GM21825 (cell line): ENCODE results near the gene FNDC7.
"Not testable (repeated sequence)": the region's sequence is repeated elsewhere in the genome, so short reads cannot be mapped to it uniquely, and the experiment has no call there.

Experiments
- ATAC-seq: cut with Tn5 transposase; IDR thresholded peaks from one replicate; pipeline ENCODE4 v1.9.1; 2021; ENCODE audit warnings: mild to moderate bottlenecking, moderate library complexity; ENCODE audit not compliant: unreplicated experiment

The FNDC7 gene

DNA sequence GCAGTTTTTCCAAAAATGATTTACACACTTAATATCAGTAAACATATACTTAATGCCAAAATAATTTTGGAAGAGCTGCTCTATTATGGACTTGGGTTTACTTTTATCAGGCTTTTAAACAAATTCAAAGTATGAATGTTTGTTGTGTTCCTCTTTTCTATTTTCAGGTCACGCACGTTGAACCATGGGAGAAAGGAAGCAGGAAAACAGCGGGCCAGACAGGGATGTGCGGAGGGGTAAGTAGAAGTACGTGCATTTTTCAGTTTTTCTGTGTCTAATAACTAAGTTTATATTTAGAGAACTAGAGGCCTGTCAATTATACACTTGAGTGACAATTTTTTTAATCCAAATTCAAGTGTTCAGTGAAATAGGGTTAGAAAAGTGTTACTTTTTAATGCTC, 17.2 kb upstream of the FNDC7 start:
- ATAC-seq: no peak

DNA sequence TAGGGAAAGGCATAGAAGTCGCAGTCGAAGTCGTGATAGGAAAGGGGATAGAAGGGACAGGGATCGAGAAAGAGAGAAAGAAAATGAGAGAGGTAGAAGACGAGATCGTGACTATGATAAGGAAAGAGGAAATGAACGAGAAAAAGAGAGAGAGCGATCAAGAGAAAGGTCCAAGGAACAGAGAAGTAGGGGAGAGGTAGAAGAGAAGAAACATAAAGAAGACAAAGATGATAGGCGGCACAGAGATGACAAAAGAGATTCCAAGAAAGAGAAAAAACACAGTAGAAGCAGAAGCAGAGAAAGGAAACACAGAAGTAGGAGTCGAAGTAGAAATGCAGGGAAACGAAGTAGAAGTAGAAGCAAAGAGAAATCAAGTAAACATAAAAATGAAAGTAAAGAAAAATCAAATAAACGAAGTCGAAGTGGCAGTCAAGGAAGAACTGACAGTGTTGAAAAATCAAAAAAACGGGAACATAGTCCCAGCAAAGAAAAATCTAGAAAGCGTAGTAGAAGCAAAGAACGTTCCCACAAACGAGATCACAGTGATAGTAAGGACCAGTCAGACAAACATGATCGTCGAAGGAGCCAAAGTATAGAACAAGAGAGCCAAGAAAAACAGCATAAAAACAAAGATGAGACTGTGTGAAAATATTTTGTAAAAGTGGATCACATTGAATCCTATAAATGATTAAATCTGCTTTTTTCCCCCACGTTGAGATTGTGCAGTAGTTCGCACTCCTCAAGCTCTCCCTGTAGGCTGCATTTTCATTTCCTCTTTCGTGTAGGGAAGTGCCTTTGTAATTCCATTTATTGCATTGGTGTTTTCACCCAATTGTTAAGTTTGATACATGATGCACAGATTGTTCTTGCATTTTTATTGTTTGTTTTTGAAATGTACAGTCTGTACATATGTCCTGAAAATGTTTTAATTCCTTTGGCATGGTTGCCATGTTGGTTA, 13.1 kb upstream of the FNDC7 start:
- ATAC-seq: no peak

- no peak for ATAC-seq
These were observed 11.4 kb upstream of the FNDC7 start for GRCh38 chr1:108701176-108701849.

DNA sequence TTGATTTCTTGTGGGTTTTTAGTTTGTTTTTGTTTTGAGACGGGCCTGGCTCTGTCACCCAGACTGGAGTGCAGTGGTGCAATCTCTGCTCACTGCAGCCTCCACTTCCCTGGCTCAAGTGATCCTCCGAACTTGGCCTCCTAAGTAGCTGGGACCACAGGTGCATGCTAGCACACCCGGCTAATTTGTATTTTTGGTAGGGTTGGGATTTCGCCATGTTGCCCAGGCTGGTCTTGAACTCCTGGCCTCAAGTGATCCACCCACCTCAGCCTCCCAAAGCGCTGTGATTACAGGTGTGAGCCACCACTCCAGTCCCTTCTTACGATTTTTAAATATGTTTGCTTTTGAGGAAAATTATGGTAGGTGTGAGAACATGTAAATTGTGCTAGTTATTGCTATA, 10.6 kb upstream of the FNDC7 start:
- not testable (repeated sequence) for ATAC-seq

DNA sequence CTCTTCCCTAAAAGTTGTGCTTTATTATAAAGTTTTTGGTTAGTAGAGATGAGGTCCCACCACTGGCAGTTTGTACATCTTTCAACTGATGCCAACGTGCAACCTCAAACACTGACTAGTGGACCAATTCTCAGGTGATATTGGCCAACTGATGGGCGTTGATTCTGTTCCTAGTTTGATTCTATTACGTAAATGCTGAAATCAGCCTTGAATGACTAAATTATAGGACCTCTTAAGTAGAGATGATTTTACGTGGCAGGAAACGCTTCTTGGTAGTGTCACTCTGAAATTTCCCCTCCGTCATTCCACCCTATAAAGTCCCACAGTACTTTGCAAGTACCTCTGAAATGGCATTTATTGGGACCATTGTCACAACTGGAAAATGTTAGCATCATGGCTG, 8.8 kb upstream of the FNDC7 start:
- no peak for ATAC-seq

GRCh38 chr1:108704496-108704895, 8.2 kb upstream of the FNDC7 start:
- ATAC-seq: no peak

GRCh38 chr1:108706643-108707042, 6.1 kb upstream of the FNDC7 start:
- no peak for ATAC-seq

GRCh38 chr1:108708691-108709660, 3.7 kb upstream of the FNDC7 start:
- ATAC-seq: no peak

DNA sequence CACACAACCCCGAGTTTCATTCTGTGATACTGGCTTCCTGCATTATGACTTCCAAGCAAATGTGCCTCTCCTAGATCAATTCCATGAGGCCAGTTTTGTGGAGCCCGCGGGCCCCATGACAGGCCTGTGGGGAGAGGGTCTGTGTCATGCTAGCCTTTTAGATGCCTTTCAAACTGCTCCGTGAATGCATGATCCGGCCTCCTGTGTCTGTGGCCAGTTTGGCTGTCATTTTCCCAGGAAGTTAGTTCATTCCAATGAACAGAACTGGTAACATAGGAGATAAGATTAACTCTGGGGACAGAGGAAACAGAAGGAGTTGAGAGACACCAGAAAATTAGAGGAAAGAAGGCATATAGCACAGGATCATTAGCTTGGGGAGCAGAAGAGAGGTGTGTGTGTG, 3.2 kb downstream of the FNDC7 start:
- ATAC-seq: no peak

DNA sequence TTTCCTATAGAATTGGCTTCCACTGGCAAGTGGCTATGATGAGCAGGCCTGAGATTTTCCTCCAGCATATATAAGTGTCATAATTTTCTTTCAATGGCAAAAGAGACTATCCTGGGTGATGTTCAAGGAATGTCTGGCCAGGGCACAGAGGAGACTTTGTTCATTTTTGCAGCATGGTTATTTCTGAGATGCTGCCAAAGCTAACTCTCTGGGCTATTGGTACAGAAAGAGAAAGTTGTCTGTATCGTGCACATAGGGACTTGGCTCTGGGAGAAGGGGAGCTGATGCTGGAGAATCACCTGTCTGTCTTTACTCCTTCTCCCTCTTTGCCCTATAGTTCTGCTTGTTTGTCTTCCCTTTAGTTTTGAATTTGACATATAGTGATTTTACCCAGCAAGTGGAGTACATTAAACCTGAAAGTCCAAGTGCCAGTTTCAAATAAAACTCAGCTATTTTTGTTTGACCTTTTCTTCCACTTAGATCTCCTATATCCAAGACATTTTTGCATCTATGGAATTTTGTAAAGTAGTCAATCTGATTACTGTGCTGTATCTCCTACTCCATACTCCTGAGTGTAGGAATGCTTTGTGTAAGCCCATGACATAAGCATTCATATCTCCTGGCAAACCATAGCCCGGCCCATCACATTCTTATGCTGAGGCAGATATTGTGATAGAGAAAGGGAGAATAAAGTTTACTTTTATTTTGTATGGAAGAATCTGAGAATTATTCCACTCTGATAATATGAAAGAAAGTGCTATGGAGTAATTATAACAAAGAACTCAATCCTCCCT, 3.9 kb downstream of the FNDC7 start:
- no peak for ATAC-seq

DNA sequence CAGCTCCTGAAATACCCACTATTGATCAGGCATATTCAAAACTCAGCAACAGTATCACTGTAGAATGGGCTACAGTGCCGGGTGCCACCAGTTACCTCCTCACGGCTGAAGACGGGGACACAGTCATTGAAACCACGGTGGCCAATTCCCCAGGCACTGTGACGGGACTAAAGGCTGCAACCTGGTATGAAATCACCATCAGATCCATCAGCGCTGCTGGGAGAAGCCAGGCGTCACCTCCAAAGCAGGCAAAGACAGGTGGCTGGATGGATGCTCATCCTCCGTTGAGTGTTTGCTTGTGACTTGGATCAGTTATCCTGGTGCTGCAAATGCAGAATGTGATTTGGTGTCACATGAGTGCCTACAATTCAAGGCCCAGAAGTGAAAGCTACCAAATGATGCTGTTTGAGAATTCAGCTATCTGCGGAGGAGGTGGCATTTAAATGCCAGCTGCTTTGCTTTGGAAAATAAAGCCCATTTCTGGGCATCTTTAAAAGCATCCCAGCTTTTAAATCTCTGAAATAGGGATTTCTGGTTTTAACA, 5.1 kb downstream of the FNDC7 start:
- no peak for ATAC-seq

GRCh38 chr1:108718927-108719655, 6.4 kb downstream of the FNDC7 start:
- ATAC-seq: no peak

GRCh38 chr1:108719656-108720435, 7.1 kb downstream of the FNDC7 start:
- ATAC-seq: no peak

GRCh38 chr1:108722292-108722691, 9.6 kb downstream of the FNDC7 start:
- no peak for ATAC-seq

DNA sequence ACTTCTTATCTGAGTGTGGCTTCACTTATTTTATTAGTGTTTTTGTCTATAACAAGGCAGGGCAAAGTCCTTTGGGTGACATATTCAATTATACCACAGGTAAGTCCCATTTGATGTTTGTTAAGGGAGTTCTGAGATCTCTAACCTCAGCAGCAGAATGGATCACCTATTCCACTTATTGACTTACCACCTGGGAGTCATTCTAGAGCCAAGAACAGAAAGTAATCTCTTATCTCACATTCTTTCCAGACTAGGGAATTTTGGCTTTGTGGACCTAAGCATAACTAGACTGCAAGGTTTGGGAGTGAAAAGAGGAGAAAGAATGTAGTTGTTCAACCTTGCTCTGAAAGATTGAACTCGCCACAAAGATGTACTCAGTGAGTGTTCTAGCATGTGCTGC, 13.2 kb downstream of the FNDC7 start:
- ATAC-seq: no peak

GRCh38 chr1:108728327-108728923, 15.7 kb downstream of the FNDC7 start:
- ATAC-seq: no peak

DNA sequence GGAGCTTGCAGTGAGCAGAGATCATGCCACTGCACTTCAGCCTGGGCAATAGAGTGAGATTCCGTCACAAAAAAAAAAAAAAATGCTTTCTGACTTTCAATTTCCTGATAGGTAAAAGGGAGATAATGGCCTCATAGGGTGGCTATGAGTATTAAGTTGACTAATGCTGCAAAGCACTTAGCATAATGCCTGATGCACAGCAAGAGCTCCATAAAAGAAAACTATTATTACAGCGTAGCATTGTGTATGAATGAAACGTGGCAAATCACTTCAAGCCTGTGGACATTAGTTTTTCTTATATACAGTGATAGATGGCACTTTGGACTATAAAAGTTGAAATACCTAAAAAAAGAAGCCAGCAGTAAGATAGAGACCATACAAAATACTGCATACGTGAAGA, 16.8 kb downstream of the FNDC7 start:
- ATAC-seq: no peak

GRCh38 chr1:108732398-108732797, 19.7 kb downstream of the FNDC7 start:
- no peak for ATAC-seq
